NCI-H1092 treated with DMSO at 0.1 percent for 48 hours (cell line): ENCODE measurements around the gene COA7.
"Not testable (repeated sequence)": the region's sequence is repeated elsewhere in the genome, so short reads cannot be mapped to it uniquely, and the experiment has no call there.

ENCODE experiments used
- DNase-seq: peaks from one replicate; lab custom pipeline; 2025; lab: John Stamatoyannopoulos, UW

Gene COA7

DNA sequence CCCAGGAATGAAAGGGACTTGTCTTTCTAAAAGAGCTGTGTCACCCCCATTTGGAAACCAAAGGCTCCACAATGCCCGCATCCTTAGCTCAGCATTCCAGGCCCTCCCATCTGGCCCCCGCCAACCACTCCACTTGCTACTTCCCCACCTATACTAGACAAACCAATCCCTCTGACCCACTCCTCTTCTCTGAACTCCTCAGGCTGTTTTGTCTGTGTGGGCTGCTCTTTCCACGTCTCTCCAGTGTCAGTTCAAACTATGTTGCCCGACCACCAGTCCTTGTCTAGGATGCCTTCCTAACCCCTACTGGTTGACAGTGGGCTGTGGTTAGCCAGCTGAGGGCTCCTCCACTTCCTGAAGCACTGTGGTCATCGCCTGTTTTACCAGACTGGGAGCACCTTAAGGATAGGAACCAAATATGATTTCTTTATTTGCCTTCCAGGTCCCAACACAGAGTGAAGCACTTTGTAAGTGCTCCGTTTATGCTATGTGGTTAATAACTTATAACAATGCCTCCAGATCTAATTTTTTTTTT is 8.1 kb upstream of the COA7 start:
- no peak for DNase-seq

DNA sequence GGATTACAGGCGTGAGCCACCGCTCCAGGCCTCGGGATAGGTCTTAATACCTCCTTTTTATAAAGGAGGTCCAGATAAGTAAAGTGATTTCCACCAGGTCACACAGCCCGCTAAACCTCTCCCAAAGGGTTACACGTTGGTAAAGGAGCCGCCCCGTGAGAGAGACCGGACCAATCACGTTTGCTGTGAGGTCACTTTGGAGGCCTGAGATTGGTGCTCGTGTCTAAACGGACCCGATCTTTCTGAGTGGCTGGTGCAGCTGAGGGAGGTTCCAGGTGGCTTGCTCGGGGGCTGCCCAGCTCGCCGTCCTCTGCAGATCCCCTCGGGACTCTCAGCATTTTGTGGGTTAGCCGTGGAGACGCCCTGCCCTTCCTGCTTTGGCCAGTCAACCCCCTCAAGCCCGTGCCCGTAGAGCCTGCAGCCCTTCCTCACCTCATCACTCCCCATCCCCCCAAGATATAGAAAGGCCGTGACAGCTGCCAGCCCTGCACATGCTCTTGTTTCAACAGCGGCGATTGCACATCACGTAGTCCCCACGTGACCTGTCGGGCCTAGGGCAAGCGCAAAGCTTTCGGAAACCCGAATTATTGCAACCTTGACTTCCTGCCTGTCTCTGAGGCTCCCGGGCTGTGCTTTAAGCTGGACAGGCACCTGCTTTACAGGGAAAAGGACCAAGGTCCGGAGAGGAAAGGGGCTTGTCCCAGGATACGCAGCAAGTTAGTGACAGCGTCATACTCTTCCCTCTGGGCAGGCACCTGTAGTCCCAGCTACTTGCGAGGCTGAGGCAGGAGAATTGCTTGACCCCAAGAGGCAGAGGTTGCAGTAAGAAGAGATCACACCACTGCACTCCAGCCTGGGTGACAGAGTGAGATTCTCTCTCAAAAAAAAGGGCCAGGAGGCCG is 5.0 kb upstream of the COA7 start:
- peak; percentile 87 for DNase-seq

DNA sequence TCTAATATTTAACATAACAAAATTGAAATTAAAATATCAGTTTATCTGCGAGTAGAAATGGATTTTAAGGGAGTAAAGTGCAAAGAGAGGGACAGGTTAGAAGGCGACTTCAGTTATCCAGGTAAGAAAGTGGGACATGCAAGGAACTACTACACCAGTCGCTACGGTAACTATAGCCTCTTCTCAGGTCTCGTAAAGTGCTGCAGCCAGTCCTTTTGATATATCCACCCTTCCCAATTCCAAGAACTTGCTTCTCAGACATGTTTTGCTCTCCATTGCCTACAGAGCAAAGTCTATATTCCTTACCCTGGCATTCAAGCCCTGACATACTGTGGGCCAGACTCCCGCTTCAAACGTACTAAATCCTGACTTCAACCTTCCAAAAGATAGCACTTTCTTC is 2.5 kb downstream of the COA7 start:
- DNase-seq: no peak

DNA sequence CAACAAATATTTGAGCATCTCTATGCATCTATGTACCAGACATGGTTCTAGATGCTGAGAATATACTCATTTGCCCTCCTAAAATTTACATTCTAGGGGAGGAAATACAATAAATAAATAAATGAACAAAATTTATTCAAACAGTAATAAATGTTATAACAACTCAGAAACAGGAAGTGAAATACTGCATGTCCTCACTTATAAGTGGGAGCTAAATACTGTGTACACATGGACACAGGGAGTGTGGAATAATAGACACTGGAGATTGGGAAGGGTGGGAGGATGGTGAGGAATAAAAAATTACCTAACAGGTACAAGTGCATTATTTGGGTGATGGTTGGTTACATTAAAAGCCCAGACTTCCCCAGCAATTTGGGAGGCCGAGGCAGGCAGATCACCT is 4.3 kb downstream of the COA7 start:
- DNase-seq: no peak

DNA sequence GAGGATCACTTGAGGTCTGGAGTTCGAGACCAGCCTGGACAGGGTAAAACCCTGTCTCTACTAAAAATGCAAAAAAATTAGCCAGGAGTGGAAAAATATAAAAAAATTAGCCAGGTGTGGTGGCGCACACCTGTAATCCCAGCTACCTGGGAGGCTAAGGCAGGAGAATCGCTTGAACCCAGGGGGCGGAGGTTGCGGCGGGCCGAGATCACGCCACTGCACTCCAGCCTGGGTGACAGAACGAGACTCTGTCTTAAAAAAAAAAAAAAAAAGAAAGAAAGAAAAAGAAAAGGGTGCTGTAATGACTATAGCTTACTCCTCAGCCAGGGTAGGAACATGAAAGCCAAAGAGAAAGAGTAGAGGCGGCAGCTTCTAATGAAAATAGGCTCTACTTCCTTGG is 4.8 kb downstream of the COA7 start:
- not testable (repeated sequence) for DNase-seq

DNA sequence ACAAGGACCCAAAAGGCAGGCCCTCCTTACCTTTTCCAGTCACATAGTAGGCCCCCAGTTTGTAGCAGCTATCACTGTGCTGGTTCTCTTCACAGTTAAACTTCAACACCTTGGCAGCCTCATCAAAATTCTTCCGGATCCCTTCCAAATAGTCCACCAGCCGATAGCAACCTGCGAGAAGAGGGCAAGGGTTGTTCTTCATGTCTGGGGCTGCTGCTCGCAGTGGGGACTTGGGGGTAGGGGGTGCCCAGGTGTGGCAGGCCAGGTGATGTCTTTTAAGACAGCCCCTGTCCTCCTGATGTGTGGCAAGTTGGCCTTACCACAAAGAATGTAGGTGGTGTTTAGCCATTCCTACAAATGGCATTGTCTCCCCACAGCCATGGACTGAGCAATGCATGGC is 5.5 kb downstream of the COA7 start:
- no peak for DNase-seq

DNA sequence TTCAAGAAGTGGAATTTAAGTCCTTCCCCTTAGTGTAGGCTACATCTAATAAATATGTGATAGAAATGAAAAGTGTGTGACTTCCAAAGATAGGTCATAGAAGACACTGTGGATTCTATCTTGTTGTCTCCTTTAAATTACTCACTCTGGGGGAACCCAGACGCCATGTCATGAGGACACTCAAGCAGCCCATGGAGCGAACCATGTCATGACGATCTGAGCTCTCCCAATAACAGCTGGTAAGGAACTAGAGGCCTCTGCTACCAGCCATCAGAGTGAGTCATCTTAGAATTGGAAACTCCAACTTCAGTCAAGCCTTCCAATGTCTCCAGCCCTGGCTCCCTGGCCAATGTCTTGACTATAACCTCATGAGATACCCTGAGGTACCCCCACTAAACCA is 6.3 kb downstream of the COA7 start:
- no peak for DNase-seq

DNA sequence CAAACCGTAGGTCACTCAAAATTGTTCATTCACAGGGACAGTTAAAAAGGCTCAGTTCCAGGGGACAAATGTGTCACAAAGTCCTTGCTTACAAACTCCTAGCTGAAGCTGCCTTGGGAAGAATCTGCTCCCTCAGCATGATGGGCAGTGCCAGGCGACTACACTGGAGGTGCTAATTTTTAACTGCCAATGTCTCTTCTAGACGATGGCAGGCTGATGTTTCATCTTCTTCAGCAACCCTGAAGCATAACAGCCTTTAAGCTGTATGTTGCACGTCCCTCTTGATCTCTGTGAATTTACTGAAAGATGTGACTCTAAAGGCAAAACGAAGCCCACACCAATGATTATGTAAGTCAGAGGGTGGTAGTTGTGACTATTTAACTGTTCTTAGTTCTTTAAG is 11.3 kb downstream of the COA7 start:
- no peak for DNase-seq

DNA sequence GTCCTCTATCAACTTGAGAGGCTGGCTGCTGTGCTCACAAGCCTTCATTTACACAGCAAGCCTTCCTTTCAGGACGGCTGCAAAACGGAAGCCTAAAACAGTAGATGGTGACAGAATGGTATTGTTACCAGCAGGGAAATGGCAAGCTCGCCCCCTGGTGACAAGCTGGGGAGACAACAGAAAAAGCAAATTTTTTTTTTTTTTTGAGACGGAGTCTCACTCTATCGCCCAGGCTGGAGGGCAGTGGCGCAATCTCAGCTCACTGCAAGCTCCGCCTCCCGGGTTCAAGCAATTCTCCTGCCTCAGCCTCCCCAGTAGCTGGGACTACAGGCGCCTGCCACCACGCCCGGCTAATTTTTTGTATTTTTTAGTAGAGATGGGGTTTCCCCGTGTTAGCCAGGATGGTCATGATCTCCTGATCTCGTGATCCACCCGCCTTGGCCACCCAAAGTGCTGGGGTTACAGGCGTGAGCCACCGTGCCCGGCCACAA is 11.8 kb downstream of the COA7 start:
- DNase-seq: peak; percentile 15

DNA sequence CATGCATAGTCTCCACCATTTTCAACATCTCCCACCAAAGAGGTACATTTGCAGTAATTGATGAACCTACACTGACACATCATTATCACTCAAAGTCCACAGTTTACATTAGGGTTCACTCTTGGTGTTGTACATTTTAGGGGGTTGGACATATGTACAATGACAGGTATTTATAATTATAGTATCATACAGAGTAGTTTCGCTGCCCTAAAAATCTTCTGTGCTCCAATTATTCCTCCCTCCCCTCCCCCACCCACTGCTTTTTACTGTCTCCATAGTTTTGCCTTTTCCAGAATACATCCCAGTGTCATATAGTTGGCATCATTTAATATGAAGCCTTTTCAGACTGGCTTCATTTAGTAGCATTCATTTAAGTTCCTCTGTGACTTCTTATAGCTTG is 13.6 kb downstream of the COA7 start:
- DNase-seq: no peak

DNA sequence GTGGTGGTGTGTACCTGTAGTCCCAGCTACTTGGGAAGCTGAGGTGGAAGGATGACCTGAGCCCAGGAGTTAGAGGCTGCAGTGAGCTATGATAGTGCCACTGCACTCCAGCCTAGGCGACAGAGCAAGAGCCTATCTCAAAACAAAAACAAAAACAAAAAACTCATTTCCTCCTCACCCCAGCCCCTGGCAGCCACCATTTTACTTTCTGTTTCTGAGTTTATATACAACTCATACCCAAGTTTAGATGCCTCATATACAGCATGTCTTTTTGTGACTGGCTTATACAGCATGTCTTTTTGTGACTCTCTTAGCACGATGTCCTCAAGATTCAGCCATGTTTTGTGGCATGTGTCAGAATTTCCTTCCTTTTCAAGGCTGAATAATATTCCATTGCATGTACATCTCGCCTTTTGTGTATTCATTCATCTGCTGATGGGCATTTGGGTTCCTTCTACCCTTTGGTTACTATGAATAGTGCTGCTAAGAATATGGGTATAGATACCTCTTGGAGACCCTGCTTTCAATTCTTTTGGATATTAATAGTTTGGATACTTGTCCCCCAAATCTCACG is 14.7 kb downstream of the COA7 start:
- DNase-seq: no peak

DNA sequence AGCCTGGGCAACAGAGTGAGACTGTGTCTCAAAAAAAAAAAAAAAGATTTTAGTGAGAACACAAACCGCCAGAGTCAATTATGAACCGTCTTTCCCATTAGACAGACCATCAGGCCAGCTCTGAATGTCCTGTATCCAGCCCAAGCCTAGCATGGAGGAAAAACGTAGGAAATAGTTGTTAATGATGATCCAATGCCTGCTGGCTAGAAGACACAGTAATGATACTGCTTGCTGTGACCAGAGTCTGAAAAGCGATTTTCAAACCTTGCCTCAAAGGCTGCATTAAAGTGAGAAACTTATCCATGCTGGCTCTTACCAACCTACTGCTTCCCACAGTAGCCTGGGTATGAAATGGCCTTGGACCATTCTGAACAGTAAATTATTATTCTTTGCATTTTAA is 17.0 kb downstream of the COA7 start:
- no peak for DNase-seq

DNA sequence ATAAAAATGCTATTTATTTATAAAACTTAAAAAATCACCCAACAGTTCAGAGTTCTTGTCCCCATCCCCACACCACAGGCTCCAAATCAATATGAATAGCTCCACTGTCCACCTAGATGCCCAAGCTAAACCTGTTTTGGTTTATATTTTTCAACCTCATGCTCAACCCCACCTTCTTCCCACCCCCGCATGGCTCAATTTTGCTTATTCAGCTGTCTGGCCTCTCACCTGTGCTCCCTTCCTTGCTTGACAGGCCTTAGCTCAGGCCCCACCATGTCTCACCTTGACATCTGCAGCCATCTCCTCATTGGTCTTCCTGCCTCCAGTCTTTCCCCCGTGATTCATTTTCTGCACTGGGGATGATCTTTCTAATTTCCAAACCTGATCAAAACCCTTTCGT is 17.8 kb downstream of the COA7 start:
- no peak for DNase-seq

DNA sequence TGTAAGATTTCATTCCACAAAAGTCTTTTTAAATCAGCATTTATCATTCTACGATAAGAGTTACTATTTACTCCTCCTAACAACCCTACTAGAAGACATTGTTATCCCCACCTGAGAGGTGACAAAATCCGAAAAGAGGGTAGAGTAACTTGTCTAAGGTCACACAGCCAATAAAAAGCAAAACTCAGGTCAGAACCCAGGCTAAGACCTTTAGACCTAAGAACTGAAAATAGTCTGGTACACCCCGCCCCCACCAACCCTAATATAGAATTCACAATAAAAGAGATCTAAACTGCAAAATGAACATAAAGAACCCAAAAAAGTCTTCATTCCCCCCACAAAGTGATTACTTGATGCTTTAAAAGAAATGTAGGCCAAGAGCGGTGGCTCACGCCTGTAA is 18.6 kb downstream of the COA7 start:
- no peak for DNase-seq

DNA sequence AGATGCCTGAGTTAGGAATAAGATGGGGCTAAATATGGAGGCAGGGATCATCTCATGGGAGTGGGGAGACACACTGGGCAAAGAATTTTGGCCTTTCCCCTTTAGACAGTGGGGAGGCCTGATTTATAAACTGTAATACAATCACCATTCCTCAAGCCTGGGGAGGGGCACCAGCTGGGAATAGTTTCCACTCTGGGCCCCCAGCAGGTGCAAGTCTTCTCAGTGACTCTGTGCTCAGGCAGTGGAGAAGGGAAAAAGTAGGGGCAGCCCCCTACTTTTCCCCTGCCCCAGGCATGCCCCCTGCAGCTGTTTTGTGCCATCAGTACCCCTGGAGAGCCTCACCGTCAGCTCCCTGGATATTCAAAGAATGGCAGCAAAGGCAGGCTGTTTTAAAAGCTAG is 19.1 kb downstream of the COA7 start:
- no peak for DNase-seq

DNA sequence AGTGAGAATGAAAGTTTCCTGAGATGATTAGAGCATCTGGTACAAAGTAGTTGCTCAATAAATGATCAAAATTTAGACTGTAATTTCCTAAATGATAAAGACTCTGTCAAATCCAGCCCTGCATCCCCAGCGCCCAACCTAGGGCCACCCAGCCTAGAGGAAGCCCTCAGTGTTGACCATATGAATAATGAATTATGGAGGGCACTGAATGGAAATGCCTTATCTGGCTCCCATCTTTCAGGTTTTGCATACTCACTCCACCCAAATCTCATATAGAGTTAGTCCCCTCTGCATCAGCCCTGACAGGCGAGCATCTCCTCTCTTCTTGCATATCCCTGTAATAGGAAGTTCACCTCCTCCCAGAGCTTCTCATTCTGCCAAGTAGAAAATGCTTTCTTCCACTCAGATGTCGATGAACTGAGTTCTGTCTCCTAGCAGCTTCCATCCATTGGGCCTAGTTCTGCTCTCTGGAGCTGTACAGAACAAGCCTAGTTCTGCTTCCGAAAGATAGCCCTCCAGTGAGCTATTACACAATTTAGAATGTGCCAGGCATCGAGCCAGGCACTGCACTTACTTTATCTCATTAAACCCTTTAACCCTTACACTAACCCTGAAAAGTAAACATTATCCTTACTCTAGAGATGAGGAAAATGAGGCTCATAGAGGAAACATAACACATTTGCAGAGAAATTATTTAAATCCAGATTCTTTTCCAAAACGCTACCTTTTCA is 20.9 kb downstream of the COA7 start:
- peak; percentile 2 for DNase-seq

DNA sequence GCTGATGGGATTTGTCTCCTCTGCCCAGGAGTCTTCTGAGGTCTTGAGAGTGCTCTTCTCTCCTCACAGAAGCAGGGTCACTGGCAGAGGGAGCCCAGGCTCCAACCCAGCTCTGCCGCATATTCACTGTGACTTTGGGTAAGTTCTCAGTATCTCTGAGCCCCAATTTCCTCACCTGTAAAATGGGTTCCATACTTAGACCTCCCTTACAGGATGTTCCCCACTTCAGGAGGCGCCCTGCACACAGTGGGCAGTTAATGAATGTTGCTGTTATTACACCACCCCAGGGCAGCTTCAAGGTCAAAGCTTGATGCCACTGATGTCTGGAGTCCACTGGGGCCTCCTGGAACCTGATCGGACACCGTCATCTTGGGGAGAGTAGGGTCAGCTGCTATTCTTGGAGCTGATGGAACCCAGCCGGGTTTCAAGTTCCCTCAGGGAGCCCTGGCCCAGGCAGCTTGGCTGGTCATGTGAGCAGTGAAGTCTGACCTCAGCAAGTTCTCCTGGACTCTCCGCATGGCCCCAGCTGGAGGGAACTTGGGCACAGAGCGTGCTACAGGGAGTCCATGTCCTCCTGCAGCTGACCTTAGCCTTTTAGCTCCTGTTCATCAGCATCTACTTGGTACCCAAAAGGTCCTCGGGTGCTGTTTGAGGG is 21.8 kb downstream of the COA7 start:
- DNase-seq: no peak

DNA sequence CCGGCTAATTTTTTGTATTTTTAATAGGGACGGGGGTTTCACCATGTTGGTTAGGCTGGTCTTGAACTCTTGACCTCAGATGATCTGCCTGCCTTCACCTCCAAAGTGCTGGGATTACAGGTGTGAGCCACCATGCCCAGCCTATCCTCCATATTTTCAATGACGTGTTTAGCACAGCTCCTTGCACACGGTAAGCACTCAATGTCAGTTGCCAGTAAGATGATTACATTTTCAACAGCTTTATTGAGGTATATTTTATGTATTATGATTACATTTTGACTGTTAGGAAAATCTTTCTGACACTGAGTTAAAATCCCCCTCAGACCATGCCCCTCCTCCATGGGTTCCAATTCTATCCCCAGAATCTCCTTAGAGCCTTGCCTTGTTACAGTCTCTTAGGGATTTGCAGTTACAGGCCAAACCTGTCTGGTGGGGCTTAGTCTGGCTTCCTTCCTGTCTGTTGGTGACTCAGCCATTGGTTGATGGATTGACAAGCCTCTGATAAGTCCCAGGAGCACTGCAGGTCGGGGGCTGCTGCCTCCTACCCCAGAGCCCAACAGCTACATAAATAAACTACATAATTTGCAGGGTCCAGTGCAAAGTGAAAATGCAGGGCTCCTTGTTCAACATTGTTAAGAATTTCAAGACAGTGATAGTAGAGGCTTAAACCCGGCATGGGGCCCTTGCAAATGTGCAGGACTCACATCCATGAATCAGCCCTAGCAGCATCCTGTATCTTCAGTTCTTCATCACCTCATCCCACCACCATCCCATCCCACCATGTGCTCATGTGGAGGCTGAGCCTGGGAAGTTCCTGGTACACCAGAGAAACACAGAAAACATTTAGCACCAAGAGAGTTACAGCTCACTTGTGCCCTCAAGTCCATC is 23.4 kb downstream of the COA7 start:
- DNase-seq: no peak

DNA sequence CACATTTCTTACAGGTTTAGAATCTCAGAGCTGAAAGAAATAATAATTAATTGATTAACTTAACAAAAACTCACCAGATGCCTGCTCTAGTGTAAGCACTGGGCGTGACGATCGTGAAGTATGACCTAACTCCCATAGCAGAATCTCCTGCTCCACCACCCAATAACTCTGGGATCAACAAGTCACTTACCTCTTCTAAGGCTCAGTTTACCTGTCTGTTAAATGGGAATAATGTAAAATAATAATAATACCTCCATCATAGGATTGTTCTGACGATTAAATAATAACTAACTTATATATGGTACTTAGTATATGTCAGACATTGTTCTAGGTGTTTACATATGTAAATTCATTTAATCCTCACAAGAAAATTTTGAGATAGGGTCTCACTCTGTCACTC is 24.6 kb downstream of the COA7 start:
- DNase-seq: no peak

DNA sequence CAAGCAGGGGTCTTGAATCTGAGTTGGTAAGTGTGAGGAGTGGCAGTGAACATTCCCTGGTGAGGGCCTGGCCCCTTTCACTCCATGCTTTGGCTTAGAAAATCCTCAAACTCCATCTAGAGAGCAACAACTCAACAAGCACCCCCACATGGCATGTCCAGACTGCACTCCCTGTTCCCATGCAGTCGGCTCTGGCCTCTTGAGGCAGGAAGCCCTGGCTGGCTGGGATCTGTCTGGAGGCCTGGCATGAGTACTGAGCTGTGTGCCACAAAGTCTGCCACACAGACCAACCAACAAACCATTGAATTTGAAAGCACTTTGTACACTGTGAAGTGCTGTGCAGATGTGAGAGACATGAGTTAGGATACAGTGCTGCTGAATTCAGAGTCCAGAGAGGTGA is 25.2 kb downstream of the COA7 start:
- no peak for DNase-seq

DNA sequence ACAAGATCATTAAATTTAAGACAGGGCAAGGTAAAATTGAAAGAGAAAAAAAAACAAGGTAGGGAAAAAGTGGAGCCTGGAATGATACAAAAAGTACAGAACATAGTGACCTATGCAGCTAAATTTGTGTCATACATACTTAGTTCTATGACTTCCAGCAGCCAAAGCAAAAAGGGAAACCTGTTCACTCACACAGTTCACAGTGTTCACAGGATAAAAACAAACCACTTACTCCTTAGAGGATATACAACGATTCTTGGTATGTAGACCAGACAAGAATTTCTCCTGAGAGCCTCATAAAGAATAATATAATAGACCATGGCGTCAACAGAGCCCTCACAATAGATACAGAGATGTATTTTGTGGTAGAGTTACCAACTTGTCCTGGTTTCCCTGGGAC is 27.5 kb downstream of the COA7 start:
- DNase-seq: no peak
